CD4-positive, alpha-beta T cell treated with Interleukin-12 subunit alpha and Interleukin-12 subunit beta, for 1 hour (primary cell): ENCODE results near the gene CARMIL3.
"Not testable (repeated sequence)": the region's sequence is repeated elsewhere in the genome, so short reads cannot be mapped to it uniquely, and the experiment has no call there.

Experiments
- DNase-seq: peaks from one replicate; pipeline ENCODE4 v3.0.0-alpha.2; 2020

CARMIL3 gene

DNA sequence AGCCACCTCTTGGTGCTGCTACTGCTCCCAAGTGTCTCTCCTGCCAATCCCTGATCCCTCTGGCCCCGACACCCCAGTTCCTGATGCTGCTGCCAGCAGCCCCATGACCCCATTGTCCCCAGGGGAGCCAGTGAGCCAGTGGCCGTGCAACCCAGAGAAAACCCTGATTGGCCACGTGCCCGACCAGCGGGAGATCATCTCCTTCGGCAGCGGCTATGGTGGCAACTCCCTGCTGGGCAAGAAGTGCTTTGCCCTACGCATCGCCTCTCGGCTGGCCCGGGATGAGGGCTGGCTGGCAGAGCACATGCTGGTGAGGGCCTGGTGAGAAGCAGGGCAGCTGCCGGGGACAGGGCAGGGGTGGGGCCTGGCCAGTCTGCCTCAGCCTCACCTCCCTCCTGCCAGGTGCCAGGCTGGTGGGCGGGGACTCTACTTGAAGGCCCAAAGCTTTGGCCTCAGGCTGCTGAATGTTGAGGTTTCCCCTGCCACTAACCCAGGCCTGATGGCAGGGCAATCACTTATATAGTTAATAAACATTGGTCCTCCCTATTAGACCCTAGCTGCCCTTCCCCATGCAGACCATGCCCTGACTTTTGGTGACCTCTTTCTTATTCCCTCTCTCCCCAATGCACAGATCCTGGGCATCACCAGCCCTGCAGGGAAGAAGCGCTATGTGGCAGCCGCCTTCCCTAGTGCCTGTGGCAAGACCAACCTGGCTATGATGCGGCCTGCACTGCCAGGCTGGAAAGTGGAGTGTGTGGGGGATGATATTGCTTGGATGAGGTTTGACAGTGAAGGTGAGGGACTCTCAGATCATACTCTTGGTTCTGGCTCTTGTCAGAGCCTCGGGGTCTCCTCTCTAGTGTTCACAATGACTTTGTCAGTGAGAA is 47.4 kb downstream of the CARMIL3 start:
- no peak for DNase-seq

DNA sequence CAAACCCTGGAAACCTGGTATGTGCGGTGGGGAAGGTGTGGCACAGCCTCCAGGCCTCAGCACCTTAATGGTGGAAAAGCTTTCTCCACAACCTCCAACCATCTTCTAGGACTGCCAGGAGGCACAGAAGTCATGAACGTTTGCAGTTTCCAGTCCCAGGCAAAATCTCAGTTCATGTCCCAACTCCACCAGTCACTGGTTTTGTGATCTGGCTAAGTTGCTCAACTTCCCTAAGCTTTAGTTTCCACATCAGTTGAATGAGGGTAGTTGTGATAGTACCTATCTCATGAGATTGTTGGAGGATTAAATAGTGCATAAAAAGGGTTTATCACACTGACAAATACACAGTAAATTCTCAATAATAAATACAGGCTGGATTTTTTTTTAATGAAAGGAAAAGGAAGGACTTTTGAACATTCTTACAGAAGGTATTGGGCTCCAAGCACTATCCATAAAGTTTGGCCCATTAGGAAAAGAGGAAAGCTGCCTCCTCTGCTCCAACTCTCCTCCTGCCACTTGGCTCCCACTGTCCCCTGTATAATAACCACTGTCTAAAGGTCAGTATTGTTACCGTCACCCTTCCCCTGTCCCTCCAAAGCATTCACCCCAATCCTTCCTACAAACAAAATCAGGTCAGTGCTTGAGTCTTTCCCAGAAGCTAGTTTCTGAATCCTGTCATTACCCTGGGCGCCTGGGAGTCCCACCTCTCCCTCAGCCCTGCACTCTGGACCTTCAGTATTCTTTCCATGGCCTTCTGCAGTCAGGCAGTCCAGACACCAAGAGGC is 48.6 kb downstream of the CARMIL3 start:
- no peak for DNase-seq

DNA sequence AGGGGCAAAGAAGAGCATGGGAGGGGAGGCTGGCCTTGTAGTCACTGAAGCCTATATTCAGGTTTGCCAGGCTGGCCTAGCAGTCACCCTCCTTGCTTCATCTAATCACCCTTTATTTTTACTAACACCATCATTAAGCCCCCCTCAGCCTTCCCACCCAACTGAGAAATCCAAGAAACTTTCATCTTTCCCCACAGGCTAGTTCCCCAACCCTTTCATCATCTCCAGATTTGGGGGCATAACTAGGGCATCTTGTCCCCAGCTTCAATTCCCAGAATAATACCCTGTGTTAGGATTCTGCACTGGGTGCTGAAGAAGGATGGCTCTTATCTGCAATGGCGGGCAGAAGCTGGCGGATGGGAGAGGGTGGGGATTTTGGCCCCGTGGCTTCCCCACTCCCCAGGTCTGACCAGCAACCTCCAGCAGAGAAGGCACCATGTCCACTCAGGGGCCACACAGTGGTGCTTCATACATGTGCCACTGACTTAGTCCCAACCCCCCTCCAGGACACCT is 49.2 kb downstream of the CARMIL3 start:
- DNase-seq = no peak

DNA sequence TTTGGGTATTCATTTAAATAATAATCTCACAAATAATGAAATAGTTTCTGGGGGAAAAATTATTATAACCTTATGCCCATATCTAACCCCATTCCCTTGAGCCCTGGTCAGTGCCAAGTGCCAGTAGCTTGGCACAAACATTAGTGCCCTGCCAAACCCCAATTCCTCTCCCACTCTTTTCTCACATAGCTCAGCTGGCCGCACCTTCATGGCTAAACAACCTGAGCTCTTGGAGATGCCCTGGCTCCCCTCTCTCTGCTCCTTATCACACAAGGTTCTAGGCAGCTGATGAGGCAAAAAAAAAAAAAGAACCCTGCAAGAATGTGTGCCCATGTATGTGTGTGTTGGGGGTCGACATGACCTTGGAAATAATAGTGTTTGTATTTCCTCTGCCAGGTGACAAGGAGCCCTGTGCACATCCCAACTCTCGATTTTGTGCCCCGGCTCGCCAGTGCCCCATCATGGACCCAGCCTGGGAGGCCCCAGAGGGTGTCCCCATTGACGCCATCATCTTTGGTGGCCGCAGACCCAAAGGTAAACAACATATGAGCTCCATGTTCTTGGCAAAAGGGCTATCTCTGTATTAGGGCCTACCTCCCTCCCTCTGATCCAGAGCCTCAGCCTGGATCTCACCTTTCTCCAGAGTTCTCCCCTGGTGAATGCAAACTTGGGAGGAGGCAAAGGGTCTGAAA is 50.7 kb downstream of the CARMIL3 start:
- DNase-seq = no peak

DNA sequence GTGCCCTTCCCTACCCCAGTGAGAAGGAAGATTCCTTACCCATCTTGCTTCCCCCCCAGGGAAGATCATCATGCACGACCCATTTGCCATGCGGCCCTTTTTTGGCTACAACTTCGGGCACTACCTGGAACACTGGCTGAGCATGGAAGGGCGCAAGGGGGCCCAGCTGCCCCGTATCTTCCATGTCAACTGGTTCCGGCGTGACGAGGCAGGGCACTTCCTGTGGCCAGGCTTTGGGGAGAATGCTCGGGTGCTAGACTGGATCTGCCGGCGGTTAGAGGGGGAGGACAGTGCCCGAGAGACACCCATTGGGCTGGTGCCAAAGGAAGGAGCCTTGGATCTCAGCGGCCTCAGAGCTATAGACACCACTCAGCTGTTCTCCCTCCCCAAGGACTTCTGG is 51.6 kb downstream of the CARMIL3 start:
- DNase-seq = no peak

DNA sequence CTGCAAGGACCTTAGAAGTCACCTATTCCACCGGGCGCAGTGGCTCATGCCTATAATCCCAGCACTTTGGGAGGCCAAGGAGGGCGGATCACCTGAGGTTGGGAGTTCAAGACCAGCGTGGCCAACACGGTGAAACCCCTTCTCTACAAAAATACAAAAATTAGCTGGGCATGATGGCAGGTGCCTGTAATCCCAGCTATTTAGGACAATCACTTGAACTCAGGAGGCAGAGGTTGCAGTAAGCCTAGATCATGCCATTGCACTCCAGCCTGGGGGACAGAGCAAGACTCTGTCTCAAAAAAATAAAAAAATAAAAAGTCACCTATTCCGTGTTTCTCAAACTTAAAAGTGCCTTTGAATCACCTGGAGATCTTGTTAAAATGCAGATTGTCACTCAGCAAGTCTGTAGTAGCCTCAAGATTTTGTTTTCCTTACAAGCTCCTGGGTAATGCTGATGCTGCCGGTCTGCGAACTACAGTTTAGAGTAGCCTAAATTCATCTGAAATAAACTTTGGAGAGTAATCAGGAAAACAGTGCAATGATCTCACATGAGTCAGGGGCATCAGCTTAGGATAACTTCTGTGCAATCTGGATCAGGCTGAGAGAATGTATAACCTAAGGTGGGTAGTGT is 53.9 kb downstream of the CARMIL3 start:
- DNase-seq = not testable (repeated sequence)

DNA sequence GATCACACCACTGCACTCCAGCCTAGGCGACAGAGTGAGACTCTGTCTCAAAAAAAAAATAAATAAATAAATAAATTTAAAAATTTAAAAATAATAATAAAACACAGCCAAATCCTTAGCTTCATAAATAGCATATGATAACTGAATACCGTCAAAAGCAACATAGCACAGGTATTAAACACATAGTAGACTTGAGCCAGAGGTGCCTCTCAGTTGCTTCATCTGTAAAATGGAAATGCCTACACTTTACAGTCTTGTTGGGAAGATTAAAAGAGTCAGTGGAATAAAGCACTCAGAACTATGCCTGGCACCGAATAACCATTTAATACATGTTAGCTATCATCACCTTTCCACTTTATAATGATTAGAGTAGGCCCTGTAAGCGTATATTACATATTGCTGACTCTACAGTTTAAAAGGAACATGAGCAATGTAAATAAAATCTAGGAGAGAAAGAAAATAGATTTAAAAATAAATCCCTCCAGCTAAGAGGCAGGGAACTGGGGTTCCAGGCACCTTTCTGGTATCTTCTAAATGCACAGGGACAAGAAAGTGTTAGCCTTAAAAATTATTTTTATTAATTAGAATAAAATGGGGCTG is 55.0 kb downstream of the CARMIL3 start:
- DNase-seq = no peak

GRCh38 chr14:24108336-24108874 is 56.6 kb downstream of the CARMIL3 start:
- no peak for DNase-seq

DNA sequence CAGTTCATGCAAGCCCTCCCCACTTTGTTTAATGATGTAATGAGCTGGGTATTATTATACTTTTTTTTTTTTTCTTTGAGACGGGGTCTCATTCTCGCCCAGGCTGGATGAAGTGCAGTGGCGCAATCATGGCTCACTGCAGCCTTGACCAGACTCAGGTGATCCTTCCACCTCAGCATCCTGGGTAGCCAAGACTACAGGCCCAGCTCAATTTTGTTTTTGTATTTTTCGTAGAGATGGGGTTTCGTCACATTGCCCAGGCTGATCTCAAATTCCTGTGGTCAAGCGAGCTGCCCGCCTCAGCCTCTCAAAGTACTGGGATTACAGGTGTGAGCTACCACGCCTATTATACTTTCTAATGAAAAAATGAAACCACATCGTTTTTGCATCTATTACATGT is 58.3 kb downstream of the CARMIL3 start:
- DNase-seq = no peak

DNA sequence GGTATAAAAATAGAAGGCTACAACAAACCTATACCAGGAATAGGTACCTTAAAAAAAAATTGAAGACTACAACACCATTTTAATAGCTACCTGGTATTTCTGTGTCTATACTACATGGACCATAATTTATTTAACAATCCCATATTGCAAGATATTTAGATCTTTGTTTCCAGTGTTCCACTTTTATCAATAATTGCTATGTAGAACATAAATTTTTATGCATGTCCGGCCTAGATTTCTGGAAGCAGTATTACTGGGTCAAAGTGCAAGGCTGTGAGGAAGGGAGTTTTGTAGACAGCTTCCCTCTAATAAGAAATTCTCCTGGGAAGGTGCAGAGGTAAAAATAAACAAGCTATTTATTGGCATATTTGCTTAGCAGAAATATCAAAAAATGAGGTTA is 58.7 kb downstream of the CARMIL3 start:
- DNase-seq = no peak

DNA sequence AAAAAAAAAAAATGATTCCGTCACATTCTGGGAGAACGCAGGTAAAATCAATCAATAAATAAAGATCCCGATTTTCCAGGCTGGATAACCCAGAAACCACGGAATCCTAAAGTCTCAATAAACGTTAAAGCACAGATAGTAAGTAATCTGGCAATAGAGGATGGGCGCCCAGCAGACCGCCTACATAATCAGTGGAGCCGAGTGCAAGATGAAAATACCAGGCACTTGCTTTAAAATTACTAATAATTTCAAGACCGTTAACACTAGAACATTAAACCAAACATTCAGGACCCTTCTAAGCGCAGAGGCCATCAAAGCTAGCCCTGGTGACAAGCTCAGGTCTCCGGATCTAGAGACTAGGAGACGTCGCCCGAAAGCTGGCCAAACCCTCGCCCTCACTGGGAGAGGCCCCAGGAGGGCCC is 61.6 kb downstream of the CARMIL3 start:
- no peak for DNase-seq

- peak; percentile 84 for DNase-seq
Observed at GRCh38 chr14:24113801-24114531, 62.2 kb downstream of the CARMIL3 start.

DNA sequence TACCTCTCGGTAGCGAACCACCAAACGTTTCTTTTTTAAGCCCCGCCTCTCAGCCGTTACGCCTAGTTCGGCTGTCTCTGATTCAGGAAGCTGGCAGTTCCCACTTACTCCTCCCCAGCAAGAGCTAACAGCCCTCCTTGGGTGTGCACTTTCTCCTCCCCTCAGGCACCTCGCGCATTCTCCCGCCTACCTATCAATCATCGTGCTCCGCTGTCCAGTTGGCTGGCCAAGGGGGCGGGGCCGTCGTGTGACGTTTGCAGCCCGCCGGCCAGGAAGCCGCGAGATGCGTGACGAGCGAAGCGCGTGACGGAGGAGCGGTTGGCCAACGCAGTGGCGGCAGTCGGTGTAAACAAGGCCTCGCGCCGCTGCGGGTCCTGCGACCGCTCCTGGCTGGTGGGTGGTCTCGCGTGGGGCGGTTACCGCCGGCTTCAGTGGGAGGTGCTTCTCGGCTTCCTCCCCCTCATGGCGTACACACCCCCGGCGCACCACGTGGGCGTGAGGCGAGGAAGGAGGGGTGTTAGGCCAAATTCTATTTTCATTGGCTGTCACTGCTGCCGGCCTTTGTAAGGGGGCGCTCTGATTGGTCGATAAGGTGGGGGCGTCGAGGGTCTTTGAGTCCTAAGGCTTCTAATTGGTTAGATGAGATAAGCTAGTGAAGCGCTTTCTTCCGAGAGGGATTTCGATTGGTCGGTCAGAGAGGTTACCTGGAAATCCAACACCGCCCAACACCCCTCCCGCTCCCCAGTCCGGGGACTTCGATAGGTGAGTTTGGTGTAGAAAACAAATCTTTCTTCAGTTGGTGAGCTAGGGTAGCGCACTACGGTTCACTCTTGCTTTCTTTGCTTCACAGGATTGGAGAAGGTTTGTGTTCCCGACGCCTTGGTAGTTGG is 63.0 kb downstream of the CARMIL3 start, which contains the start of the genes DCAF11 and NRL:
Gene DCAF11 (plus strand): TSS at position 246 of the 890 bp plus-strand sequence. CDS start 818 bp downstream, outside the sequence.
Gene NRL (minus strand): TSS at position 418 of the 890 bp plus-strand sequence. CDS start 32,101 bp downstream, outside the sequence.
- DNase-seq = peak; percentile 99

- DNase-seq = no peak
Observed at GRCh38 chr14:24115422-24116127, 63.8 kb downstream of the CARMIL3 start.

DNA sequence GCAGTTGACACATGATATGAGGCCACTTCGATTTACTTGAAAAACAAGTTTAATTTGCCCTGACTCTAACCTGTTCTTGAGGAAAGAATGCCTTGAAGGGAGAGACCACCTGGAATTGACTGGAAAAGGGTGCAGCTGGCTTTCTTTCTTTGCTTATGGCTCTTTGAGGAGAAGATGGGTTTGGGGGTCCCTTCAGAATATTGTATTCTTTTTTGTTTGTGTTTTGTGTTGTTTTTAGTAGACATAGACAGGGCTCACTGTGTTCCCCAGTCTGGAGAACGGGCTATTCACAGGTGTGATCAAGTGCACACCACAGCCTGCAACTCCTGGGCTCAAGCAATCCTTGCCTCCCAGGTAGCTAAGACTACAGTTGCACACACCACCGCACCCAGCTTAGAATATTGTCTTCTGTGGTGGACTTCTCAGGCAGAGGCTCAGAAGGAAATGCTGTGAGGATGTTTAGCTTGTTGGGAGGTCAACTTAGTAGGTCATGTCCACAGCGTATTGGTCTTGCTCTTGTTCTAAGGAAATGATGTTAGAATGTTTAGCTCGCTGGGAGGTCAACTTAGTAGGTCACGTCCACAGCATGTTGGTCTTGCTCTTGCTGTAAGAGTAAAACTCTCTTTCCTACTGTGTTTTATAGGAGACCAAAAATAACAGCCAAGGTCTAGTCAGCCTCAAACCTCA is 64.5 kb downstream of the CARMIL3 start:
- DNase-seq = no peak

GRCh38 chr14:24117179-24117578 is 65.4 kb downstream of the CARMIL3 start:
- DNase-seq = no peak
